Stimulated activated CD4-positive, alpha-beta T cell treated with anti-CD3 and anti-CD28 coated beads, Interleukin-4, amount 100 ng/mL, for 1 hour (primary cell): Measurements from ENCODE around the gene RUNX1.

Experiments
- DNase-seq: peaks from one replicate; pipeline ENCODE4 v3.0.0-alpha.2; 2020

The RUNX1 gene

GRCh38 chr21:34939673-34940331 is 109.3 kb downstream of the RUNX1 start:
- no peak for DNase-seq

GRCh38 chr21:34938089-34938764 is 110.9 kb downstream of the RUNX1 start:
- DNase-seq: no peak

- no peak for DNase-seq
Measured at GRCh38 chr21:34936883-34937563, 112.1 kb downstream of the RUNX1 start.

GRCh38 chr21:34936371-34936789 is 112.7 kb downstream of the RUNX1 start:
- DNase-seq: no peak

GRCh38 chr21:34935898-34936297 is 113.2 kb downstream of the RUNX1 start:
- DNase-seq: no peak

GRCh38 chr21:34935452-34935851 is 113.7 kb downstream of the RUNX1 start:
- DNase-seq: no peak

- no peak for DNase-seq
Measured at GRCh38 chr21:34934350-34934749, 114.8 kb downstream of the RUNX1 start.

GRCh38 chr21:34933609-34934335 is 115.3 kb downstream of the RUNX1 start:
- DNase-seq: no peak

- no peak for DNase-seq
Measured at GRCh38 chr21:34932233-34932632, 116.9 kb downstream of the RUNX1 start.

- no peak for DNase-seq
Measured at GRCh38 chr21:34930971-34931370, 118.1 kb downstream of the RUNX1 start.

- no peak for DNase-seq
Measured at GRCh38 chr21:34928637-34929036, 120.5 kb downstream of the RUNX1 start.

- no peak for DNase-seq
Measured at GRCh38 chr21:34927992-34928391, 121.1 kb downstream of the RUNX1 start.

GRCh38 chr21:34926803-34927467 is 122.2 kb downstream of the RUNX1 start:
- no peak for DNase-seq

- no peak for DNase-seq
Measured at GRCh38 chr21:34925597-34925996, 123.5 kb downstream of the RUNX1 start.

GRCh38 chr21:34924771-34925419 is 124.2 kb downstream of the RUNX1 start:
- no peak for DNase-seq

GRCh38 chr21:34924194-34924593 is 124.9 kb downstream of the RUNX1 start:
- no peak for DNase-seq

- DNase-seq: no peak
Measured at GRCh38 chr21:34923626-34924025, 125.5 kb downstream of the RUNX1 start.

- DNase-seq: no peak
Measured at GRCh38 chr21:34923202-34923601, 125.9 kb downstream of the RUNX1 start.

- no peak for DNase-seq
Measured at GRCh38 chr21:34922479-34922878, 126.6 kb downstream of the RUNX1 start.

GRCh38 chr21:34921151-34921550 is 128.0 kb downstream of the RUNX1 start:
- DNase-seq: no peak

GRCh38 chr21:34919406-34919805 is 129.7 kb downstream of the RUNX1 start:
- no peak for DNase-seq

GRCh38 chr21:34916446-34916845 is 132.7 kb downstream of the RUNX1 start:
- DNase-seq: no peak
